ENCODE results near the gene DAD1. TPM values are rescaled to one million over a fixed set of nuclear protein-coding genes. Genes with fewer than 3 reads are reported as not detected.

The DAD1 gene
- total RNA-seq, 1 donor from 2014 or later, result 155 TPM

DNA sequence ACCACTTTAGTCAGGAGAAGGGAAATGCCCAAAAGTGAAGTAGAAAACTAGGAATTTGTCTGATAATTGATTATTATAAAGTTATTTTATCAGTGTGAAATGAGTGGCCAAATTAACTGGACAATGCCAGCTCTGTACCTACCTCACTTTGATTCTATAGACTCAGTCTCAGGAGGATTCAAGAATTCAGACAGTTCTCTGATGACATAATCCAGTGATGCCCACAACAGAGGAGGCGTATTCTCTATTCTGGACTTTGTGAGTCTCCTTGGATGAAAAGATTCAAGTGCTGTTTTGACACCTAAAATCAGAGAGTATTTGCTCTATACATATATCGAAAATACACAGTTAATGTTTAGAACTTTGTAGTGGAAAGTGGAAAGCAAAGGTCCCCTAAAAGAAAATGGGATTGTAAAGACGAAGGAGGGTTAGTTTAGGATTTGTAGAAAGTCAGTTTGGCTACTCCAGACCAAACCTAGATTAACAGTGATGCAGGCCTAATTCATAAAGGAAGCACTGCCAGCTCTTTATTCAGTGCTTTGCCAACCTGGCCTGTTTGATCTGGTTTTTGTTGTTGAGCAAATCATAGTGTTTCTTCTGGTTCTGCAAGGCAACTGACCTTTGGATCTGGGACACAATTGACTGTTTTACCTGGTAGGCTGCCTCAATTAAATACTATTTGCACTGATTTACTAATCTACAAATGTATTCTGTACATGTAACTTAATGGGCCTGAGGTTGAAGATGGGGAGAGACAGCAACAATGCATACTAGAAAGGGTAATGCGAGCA, 67.4 kb downstream of the DAD1 start:
- TF ChIP-seq, protein P1, sequence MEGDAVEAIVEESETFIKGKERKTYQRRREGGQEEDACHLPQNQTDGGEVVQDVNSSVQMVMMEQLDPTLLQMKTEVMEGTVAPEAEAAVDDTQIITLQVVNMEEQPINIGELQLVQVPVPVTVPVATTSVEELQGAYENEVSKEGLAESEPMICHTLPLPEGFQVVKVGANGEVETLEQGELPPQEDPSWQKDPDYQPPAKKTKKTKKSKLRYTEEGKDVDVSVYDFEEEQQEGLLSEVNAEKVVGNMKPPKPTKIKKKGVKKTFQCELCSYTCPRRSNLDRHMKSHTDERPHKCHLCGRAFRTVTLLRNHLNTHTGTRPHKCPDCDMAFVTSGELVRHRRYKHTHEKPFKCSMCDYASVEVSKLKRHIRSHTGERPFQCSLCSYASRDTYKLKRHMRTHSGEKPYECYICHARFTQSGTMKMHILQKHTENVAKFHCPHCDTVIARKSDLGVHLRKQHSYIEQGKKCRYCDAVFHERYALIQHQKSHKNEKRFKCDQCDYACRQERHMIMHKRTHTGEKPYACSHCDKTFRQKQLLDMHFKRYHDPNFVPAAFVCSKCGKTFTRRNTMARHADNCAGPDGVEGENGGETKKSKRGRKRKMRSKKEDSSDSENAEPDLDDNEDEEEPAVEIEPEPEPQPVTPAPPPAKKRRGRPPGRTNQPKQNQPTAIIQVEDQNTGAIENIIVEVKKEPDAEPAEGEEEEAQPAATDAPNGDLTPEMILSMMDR (conservative IDR thresholded peaks at IDR 0.05), result no peak
- H3K27me3 Mint-ChIP-seq (ENCODE audit: low read depth), result no peaks in the 10 kb centered on the region
- H3K4me3 Mint-ChIP-seq, result no peak overlapping the region
- H3K4me1 Mint-ChIP-seq, result peaks cover 17% of the 10 kb centered on the region
- H3K36me3 Mint-ChIP-seq (ENCODE audit: low read depth), result no peaks in the 10 kb centered on the region
- no peak for DNase-seq (ENCODE audit: low read depth, low spot score)
- H3K27ac Mint-ChIP-seq (ENCODE audit: unreplicated experiment), result no peak overlapping the region
- no peaks in the 10 kb centered on the region for H3K9me3 Mint-ChIP-seq

DNA sequence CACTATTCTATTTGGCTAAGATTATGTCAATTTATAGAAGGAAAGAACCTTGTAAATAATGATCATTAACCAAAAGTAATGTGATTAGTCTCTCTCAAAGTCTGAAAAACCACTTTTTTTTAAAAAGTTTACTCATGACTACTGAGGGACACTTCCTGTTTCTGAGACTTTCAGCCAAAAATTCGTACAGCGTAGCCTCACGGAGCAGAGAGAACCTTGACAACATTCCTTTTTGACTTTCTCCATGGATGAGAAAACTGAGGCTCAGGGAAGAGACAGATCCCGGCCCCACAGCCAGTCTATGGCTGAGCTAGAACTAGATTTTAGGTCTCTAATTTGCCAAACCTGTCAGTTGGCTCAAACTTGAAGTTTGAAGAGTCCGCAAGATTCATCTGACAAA, 68.2 kb downstream of the DAD1 start:
- no peak for DNase-seq (ENCODE audit: low read depth, low spot score)
- H3K4me3 Mint-ChIP-seq, result no peak overlapping the region
- peaks cover 13% of the 10 kb centered on the region for H3K4me1 Mint-ChIP-seq
- no peak overlapping the region for H3K27ac Mint-ChIP-seq (ENCODE audit: unreplicated experiment)
- no peaks in the 10 kb centered on the region for H3K9me3 Mint-ChIP-seq
- no peaks in the 10 kb centered on the region for H3K36me3 Mint-ChIP-seq (ENCODE audit: low read depth)
- no peaks in the 10 kb centered on the region for H3K27me3 Mint-ChIP-seq (ENCODE audit: low read depth)
- TF ChIP-seq, protein P1 (conservative IDR thresholded peaks at IDR 0.05), result no peak

DNA sequence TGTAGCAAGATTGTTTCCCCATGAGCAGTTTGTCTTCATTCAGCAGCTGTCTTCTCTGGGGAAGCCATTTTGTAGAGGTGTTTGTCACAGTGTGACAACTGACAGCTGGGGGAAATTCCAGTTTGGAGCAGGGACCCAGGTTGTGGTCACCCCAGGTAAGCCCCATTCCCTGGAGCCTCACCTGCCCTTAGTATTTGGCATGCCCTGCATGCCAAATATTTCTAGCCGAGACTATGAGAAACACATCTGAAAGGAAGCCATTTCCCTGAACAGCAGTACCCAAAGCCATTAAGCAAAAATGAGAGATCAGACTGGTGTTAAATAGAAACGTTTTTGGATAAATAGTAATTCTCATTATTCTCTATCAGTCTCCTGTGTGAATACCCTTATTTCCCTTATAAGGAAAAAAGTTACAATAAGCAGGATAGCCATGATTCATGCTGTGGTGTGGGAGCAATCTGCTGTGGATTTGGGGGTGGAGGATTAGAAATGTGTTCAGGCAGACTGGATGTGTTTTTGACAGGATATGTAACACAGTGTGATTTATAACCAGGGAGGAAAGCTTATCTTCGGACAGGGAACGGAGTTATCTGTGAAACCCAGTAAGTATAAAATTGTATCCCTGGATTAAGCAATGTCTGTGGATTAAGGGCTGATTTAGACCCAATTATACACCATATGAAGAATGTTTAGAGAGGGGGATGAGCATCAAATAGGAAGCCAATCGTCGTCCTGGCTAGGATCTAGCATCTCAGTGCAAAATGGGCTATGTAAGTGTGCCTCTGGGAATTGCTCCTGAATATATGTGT, 68.9 kb downstream of the DAD1 start:
- DNase-seq (ENCODE audit: low read depth, low spot score), result no peak
- Mint-ChIP-seq H3K36me3 (ENCODE audit: low read depth) (no peaks in the 10 kb centered on the region), H3K27ac (ENCODE audit: unreplicated experiment) (no peak overlapping the region), H3K4me3 (no peak overlapping the region), H3K9me3 (no peaks in the 10 kb centered on the region), H3K4me1 (peaks cover 19% of the 10 kb centered on the region), H3K27me3 (ENCODE audit: low read depth) (no peaks in the 10 kb centered on the region)
- TF ChIP-seq, protein P1 (conservative IDR thresholded peaks at IDR 0.05), result no peak

DNA sequence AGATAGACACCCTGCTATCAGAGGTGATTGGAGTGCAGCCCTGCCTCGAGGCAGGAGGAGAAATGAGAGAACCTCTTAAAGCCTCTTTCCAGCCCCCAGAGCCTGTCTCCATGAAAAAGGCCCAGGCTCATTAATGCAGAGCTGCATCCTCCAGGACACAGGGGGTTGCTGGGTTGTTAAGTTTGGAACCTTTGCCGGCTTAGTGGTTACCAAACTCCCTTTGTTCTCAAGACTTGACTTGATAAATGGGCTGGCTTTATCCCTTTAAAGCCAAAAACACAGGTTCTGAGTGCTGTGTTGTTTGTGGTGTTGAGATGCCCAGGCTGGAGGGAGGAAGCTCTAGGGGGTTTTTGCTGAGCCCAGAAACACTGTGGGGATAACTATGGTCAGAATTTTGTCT, 71.0 kb downstream of the DAD1 start:
- Mint-ChIP-seq H3K27me3 (ENCODE audit: low read depth) (no peaks in the 10 kb centered on the region), H3K36me3 (ENCODE audit: low read depth) (no peaks in the 10 kb centered on the region), H3K9me3 (no peaks in the 10 kb centered on the region), H3K4me3 (no peak overlapping the region), H3K4me1 (peaks cover 25% of the 10 kb centered on the region), H3K27ac (ENCODE audit: unreplicated experiment) (peak overlapping the region; percentile 73)
- TF ChIP-seq, protein P1 (conservative IDR thresholded peaks at IDR 0.05), result no peak
- DNase-seq (ENCODE audit: low read depth, low spot score), result no peak

- H3K4me1 Mint-ChIP-seq, result peaks cover 31% of the 10 kb centered on the region
- H3K9me3 Mint-ChIP-seq, result no peaks in the 10 kb centered on the region
- H3K27me3 Mint-ChIP-seq (ENCODE audit: low read depth), result no peaks in the 10 kb centered on the region
- no peak overlapping the region for H3K4me3 Mint-ChIP-seq
- no peaks in the 10 kb centered on the region for H3K36me3 Mint-ChIP-seq (ENCODE audit: low read depth)
- TF ChIP-seq, protein P1 (conservative IDR thresholded peaks at IDR 0.05), result no peak
- DNase-seq (ENCODE audit: low read depth, low spot score), result no peak
- peak overlapping the region; percentile 73 for H3K27ac Mint-ChIP-seq (ENCODE audit: unreplicated experiment)
Measured at GRCh38 chr14:22517117-22517720, 71.8 kb downstream of the DAD1 start.
